K562 (cell line): ENCODE measurements around the gene TNFSF13. TPM values are rescaled to one million over a fixed set of nuclear protein-coding genes. Genes with fewer than 3 reads are reported as not detected.
A peak's percentile ranks its signal among the peaks of the same experiment; 100 is the strongest.

Experiments used
- ATAC-seq: fragments of 200-7000 bp; cut with Tn5 transposase; 3 replicates; pipeline ENCODE4 v1.9.1; 2020; ENCODE audit warnings: moderate library complexity
- BruUV-seq: library from RNA; stranded (reverse); fragments of 400-500 nt; replicated peaks from 2 replicates; lab custom pipeline; 2021; lab: Mats Ljungman, UMichigan
- CTCF ChIA-PET: fragments of 300-600 bp; formaldehyde crosslinking; extraction: SDS; loops from one replicate; lab custom pipeline; 2021; ENCODE audit warnings: low intra/inter-chr PET ratio; lab: Yijun Ruan, JAX
- POLR2A ChIA-PET: fragments of 300-600, 350-650 bp; sonication (Branson Sonifier 250); formaldehyde crosslinking; extraction: SDS; loops from one replicate; lab custom pipeline; 2021; ENCODE audit warnings: antibody characterized with exemption, inconsistent platforms; lab: Yijun Ruan, JAX
- DNase-seq, 4 experiments: peaks; one replicate each; pipeline versions ENCODE4 v3.0.0 to v3.0.0-alpha.2; 2011 to 2018; ENCODE audit warnings: low spot score in 3 of 4, mixed read lengths in 3 of 4; ENCODE audit errors: extremely low read depth in 1 of 4
- FAIRE-seq: peaks from 2 replicates; lab custom pipeline; 2011; peaks lifted over from hg19 to GRCh38; lab: Jason Lieb, UNC
- H2AFZ ChIP-seq: 2 replicates; pipeline ENCODE4 v1.6.0; 2011; ENCODE audit warnings: low read depth, low read length, control low read depth, inconsistent platforms
- H3K27ac ChIP-seq: fragments of 200-600 bp; 3 replicates; pipeline ENCODE4 v1.8.0; 2011; ENCODE audit warnings: low read depth, mild to moderate bottlenecking, control low read depth, inconsistent platforms, low read length, moderate library complexity, mixed read lengths; ENCODE audit errors: extremely low read depth
- H3K27me3 ChIP-seq, 2 experiments: fragments of 300-600 bp in 1 of 2; 2 replicates in 1 of 2; 3 replicates in 1 of 2; pipeline versions ENCODE4 v1.6.0 to v1.8.0; 2011; ENCODE audit warnings: inconsistent platforms in 2 of 2, low read length in 2 of 2, mild to moderate bottlenecking in 1 of 2, mixed read lengths in 1 of 2, moderate library complexity in 1 of 2; ENCODE audit not compliant: control insufficient read depth in 2 of 2, insufficient read depth in 2 of 2
- H3K36me3 ChIP-seq: fragments of 300-600 bp; 3 replicates; pipeline ENCODE4 v1.8.0; 2011; ENCODE audit warnings: mild to moderate bottlenecking, low read length, inconsistent platforms; ENCODE audit not compliant: control insufficient read depth, insufficient read depth
- H3K4me1 ChIP-seq, 2 experiments: fragments of 200-600 bp in 1 of 2; replicated peaks in 1 of 2; 2 replicates in 1 of 2; 3 replicates in 1 of 2; pipeline versions ENCODE4 v1.5.1 to v1.8.0; 2011; ENCODE audit warnings: inconsistent platforms in 2 of 2, low read length in 2 of 2, mild to moderate bottlenecking in 1 of 2, mixed read lengths in 1 of 2, moderate library complexity in 1 of 2; ENCODE audit not compliant: control insufficient read depth in 2 of 2, insufficient read depth in 2 of 2
- H3K4me2 ChIP-seq: 2 replicates; pipeline ENCODE4 v1.6.1; 2011; ENCODE audit warnings: low read length, control low read depth, inconsistent platforms, mixed read lengths; ENCODE audit not compliant: insufficient read depth
- H3K4me3 ChIP-seq: fragments of 200-600 bp; sonication (generic), shearing (Covaris generic); 2 replicates; pipeline ENCODE4 v1.5.1; 2016; ENCODE audit warnings: control low read depth, inconsistent platforms
- H3K79me2 ChIP-seq: fragments of 200-600 bp; 3 replicates; pipeline ENCODE4 v1.8.0; 2011; ENCODE audit warnings: low read length, inconsistent platforms; ENCODE audit not compliant: control insufficient read depth, insufficient read depth
- H3K9ac ChIP-seq, 2 experiments: 2 replicates each; pipeline versions ENCODE4 v1.6.0 to v1.6.1; 2011; ENCODE audit warnings: low read depth in 2 of 2, low read length in 2 of 2, control low read depth in 1 of 2, inconsistent platforms in 1 of 2, mild to moderate bottlenecking in 1 of 2, mixed read lengths in 1 of 2; ENCODE audit not compliant: insufficient read depth in 1 of 2
- H3K9me1 ChIP-seq: one replicate; pipeline ENCODE4 v1.6.0; 2011; ENCODE audit warnings: inconsistent platforms, mild to moderate bottlenecking, low read length, moderate library complexity; ENCODE audit not compliant: control insufficient read depth, insufficient read depth
- H3K9me3 ChIP-seq: replicated peaks from 2 replicates; pipeline ENCODE4 v1.5.1; 2011; ENCODE audit warnings: low read depth, low read length, inconsistent platforms; ENCODE audit not compliant: control insufficient read depth, insufficient read depth
- H4K20me1 ChIP-seq: replicated peaks from 2 replicates; pipeline ENCODE4 v1.6.1; 2011; ENCODE audit warnings: low read length, inconsistent platforms, mixed read lengths; ENCODE audit not compliant: control insufficient read depth, insufficient read depth
- BRD4 ChIP-seq: fragments of 200-600 bp; sonication (generic); IDR thresholded peaks from 2 replicates; pipeline ENCODE4 v1.6.1; 2017; ENCODE audit warnings: inconsistent platforms
- ELK3 ChIP-seq: fragments of 450-650 bp; formaldehyde crosslinking; IDR thresholded peaks from 2 replicates; pipeline ENCODE4 v1.4.0; 2020; ENCODE audit warnings: mild to moderate bottlenecking
- GTF2E2 ChIP-seq: fragments of 200-800 bp; sonication (Bioruptor generic); IDR thresholded peaks from 2 replicates; pipeline ENCODE4 v1.6.1; 2016; ENCODE audit warnings: missing genetic modification characterization, missing compliant biosample characterization
- IFI16 ChIP-seq: fragments of 250-450 bp; sonication (Bioruptor Pico); IDR thresholded peaks from 2 replicates; pipeline ENCODE4 v2.1.2; 2022; ENCODE audit warnings: mild to moderate bottlenecking, inconsistent platforms
- PCBP2 ChIP-seq: fragments of 200-400 bp; formaldehyde crosslinking; IDR thresholded peaks from 2 replicates; pipeline ENCODE4 v1.6.1; 2018; ENCODE audit warnings: low read length, low read depth, mild to moderate bottlenecking, moderate library complexity; ENCODE audit not compliant: poor library complexity, severe bottlenecking
- RNF2 ChIP-seq: sonication (generic); IDR thresholded peaks from 2 replicates; pipeline ENCODE4 v1.6.1; 2016
- SLC30A9 ChIP-seq: fragments of 250-450 bp; sonication (Bioruptor Pico); IDR thresholded peaks from 2 replicates; pipeline ENCODE4 v1.8.0; 2022; ENCODE audit warnings: mild to moderate bottlenecking, moderate library complexity
- SMARCE1 ChIP-seq: fragments of 450-650 bp; IDR thresholded peaks from 2 replicates; pipeline ENCODE4 v1.7.1; 2016; ENCODE audit warnings: mild to moderate bottlenecking
- SP2 ChIP-seq: IDR thresholded peaks from 2 replicates; pipeline ENCODE4 v1.6.1; 2011; ENCODE audit warnings: mild to moderate bottlenecking, low read depth, low read length, moderate library complexity; ENCODE audit not compliant: poor library complexity, severe bottlenecking; ENCODE audit errors: extremely low read depth
- USF1 ChIP-seq: sonication (generic); formaldehyde crosslinking; IDR thresholded peaks from 2 replicates; pipeline ENCODE4 v1.9.0; 2022; ENCODE audit warnings: mild to moderate bottlenecking, missing genetic modification reagents
- ZFP91 ChIP-seq: sonication (generic); formaldehyde crosslinking; IDR thresholded peaks from 2 replicates; pipeline ENCODE4 v1.8.0; 2022; ENCODE audit warnings: mild to moderate bottlenecking, missing genetic modification reagents
- ZNF133 ChIP-seq: fragments of 250-450 bp; sonication (Bioruptor Pico); IDR thresholded peaks from 2 replicates; pipeline ENCODE4 v1.4.0; 2020; ENCODE audit warnings: mild to moderate bottlenecking
- ZNF253 ChIP-seq: fragments of 250-450 bp; sonication (Bioruptor Pico); conservative IDR thresholded peaks from 2 replicates; pipeline ENCODE4 v1.6.1; 2021; ENCODE audit warnings: mild to moderate bottlenecking
- ZNF3 ChIP-seq: fragments of 250-450 bp; sonication (Bioruptor Pico); IDR thresholded peaks from 2 replicates; pipeline ENCODE4 v1.5.0; 2021; ENCODE audit warnings: mild to moderate bottlenecking, moderate library complexity
- ZNF41 ChIP-seq: fragments of 250-450 bp; sonication (Bioruptor Pico); conservative IDR thresholded peaks from 2 replicates; pipeline ENCODE4 v1.4.0; 2020; ENCODE audit warnings: mild to moderate bottlenecking
- ZNF639 ChIP-seq, 2 experiments: fragments of 200-800 bp in 1 of 2; sonication (Bioruptor generic) in 1 of 2; sonication (generic) in 1 of 2; formaldehyde crosslinking in 1 of 2; IDR thresholded peaks in 1 of 2; conservative IDR thresholded peaks in 1 of 2; 2 replicates each; pipeline versions ENCODE4 v1.5.0 to v1.6.1; 2016 to 2020; ENCODE audit warnings: missing compliant biosample characterization in 1 of 2, missing genetic modification characterization in 1 of 2, missing genetic modification reagents in 1 of 2
- WGBS: fragments of 100-300 bp; shearing (Covaris generic); methylation state at CpG from one replicate; pipeline ENCODE4 v1.1.6; 2016; ENCODE audit warnings: low coverage, mixed read lengths; ENCODE audit not compliant: insufficient coverage; ENCODE audit errors: missing lambda C conversion rate; 5-methylcytosine and 5-hydroxymethylcytosine counted together
- in situ Hi-C: fragments of 300-500 bp; cut with MboI; formaldehyde crosslinking; loops from 4 replicates; pipeline ENCODE4 v1.15.0; 2018; ENCODE audit warnings: inconsistent platforms, mixed read lengths
- intact Hi-C: fragments of 100-400 bp; cut with micrococcal nuclease; formaldehyde crosslinking; loops from 2 replicates; pipeline ENCODE4 v1.14.2; 2022
- polyA plus RNA-seq, 8 experiments: library from polyadenylated mRNA; depleted of rRNA in 4 of 8; stranded (reverse) in 5 of 8; unstranded in 3 of 8; fragments of >200 nt; fragmentation: Nextera tagmentation in 2 of 8; fragmentation: Illumina TruSeq in 1 of 8; extraction: Ambion mirVana in 2 of 8; extraction: Trizol in 1 of 8; gene quantifications; 2 replicates each; pipeline versions ENCODE4 v1.2.1 to v1.2.3, GENCODE V29; 2011 to 2014; ENCODE audit warnings: inconsistent platforms in 1 of 8, missing spikeins in 1 of 8
- total RNA-seq, 7 experiments: library from RNA; depleted of rRNA in 6 of 7; stranded (reverse); fragments of >200 nt in 6 of 7; fragmentation: Illumina TruSeq in 2 of 7; extraction: Trizol in 2 of 7; gene quantifications; 2 replicates each; pipeline versions ENCODE4 v1.2.1 to v1.2.3, GENCODE V29; 2011 to 2021; ENCODE audit warnings: low replicate concordance in 1 of 7

Gene TNFSF13
- total and polyA plus RNA-seq, 9 of the 15 experiments (the other 6 are each of a cell fraction or from before 2014, with no cell fraction given), result 0.04 to 0.51 (median 0.19) TPM; not detected in 1

- no peak for TF ChIP-seq ZNF639 (CRISPR knock-in tag; conservative IDR thresholded peaks at IDR 0.05 in 1 of 2, IDR thresholded peaks at IDR 0.05 in 1 of 2)
- no peak for TF ChIP-seq SP2
- no peak for TF ChIP-seq SMARCE1
- no peak for TF ChIP-seq IFI16 (CRISPR knock-in tag)
- no peak for TF ChIP-seq ZFP91
- no peak for TF ChIP-seq RNF2
Observed at GRCh38 chr17:7572338-7572587, 13.7 kb downstream of the TNFSF13 start (continued).

DNA sequence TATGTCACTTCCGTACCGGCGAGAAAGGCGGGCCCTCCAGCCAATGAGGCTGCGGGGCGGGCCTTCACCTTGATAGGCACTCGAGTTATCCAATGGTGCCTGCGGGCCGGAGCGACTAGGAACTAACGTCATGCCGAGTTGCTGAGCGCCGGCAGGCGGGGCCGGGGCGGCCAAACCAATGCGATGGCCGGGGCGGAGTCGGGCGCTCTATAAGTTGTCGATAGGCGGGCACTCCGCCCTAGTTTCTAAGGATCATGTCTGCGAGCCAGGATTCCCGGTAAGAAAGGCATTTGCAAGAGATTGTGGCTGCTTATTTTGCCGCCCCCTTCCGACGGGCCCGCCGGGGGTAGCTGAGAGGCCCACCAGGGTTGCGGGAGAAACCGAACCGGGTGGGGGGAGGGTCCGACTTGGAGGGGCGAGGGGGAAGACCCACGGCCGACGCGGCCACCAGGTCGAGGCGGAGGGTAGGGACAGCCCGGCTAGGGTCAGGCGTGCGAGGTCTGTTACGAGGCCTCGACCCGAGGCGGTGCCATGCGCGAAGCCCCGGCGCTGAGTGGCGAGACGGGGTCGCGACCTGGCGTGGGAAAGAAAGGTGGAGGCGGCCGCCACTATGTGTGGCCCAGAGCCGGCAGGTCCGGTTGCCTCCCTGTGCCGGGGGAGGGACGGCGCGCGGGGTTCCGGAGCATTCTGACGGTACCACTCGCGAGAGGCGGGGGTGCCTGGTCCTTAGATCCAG is 14.2 kb downstream of the TNFSF13 start:
- peak overlapping the region; percentile 98 for H3K27ac ChIP-seq
- H3K9me3 ChIP-seq, result no peaks in the 10 kb centered on the region
- H3K79me2 ChIP-seq, result peaks cover 57% of the 10 kb centered on the region
- peaks cover 9% of the 10 kb centered on the region for H3K9me1 ChIP-seq
- BruUV-seq, result TSS peak; percentile 45
- H3K9ac ChIP-seq, result peak overlapping the region; percentile 97 to 100
- peaks cover 36% of the 10 kb centered on the region for H4K20me1 ChIP-seq
- H3K27me3 ChIP-seq, result no peaks in the 10 kb centered on the region
- H3K4me3 ChIP-seq, result peak overlapping the region; percentile 99
- peak overlapping the region; percentile 83 for H3K4me2 ChIP-seq
- H3K36me3 ChIP-seq, result peaks cover 80% of the 10 kb centered on the region
- H2AFZ ChIP-seq, result no peak overlapping the region
- ChIA-PET POLR2A (interaction anchor here (0.6 to 6.7 kb wide), 8 partner anchors 8 to 1169 kb away, joined by 3 to 46 read pairs (median 6); partner anchors contain the start of gene MPDU1), CTCF (no interaction called here)
- intact Hi-C loops (no loop called here), in situ Hi-C loops (loop anchor here (25.0 kb wide), 1 partner anchor 535 kb away; the partner anchor contains the start of genes SLC16A11 and SLC16A13)
- under 1% methylated on average over 18 of the region's 73 CpGs for WGBS
- peak; percentile 89 to 98 (median 93) for DNase-seq
- H3K4me1 ChIP-seq, result peaks cover 8 to 23% of the 10 kb centered on the region in 2 experiments; a peak in 4 of 5 replicates
- FAIRE-seq, result peak; percentile 96
- peak; percentile 94 for ATAC-seq
- TF ChIP-seq BRD4 (peak; percentile 98), ZNF253 (CRISPR knock-in tag) (0 out of 2 replicates have a peak, but pooled peaks have one; percentile 41), USF1 (CRISPR knock-in tag) (no peak), ZNF41 (CRISPR knock-in tag) (no peak), PCBP2 (peak; percentile 58), ELK3 (no peak), ZNF133 (no peak), SLC30A9 (CRISPR knock-in tag) (no peak), ZNF3 (CRISPR knock-in tag) (no peak), GTF2E2 (tag) (peak; percentile 75; the same call in 1 of the 2 replicates)
